Spleen (tissue), 11 donors: ENCODE results near the gene PTPRN2. TPM values are rescaled to one million over a fixed set of nuclear protein-coding genes. Genes with fewer than 3 reads are reported as not detected.

ENCODE experiments used
- DNase-seq: peaks from one replicate; pipeline ENCODE4 v3.0.0-alpha.2; 2020
- H3K27ac ChIP-seq, 8 donors: fragments of 200-600 bp; sonication (generic) in 7 of 8; 1 replicate in 4 of 8; 2 replicates in 4 of 8; pipeline versions ENCODE4 v1.5.0 to v1.8.0; 2016 to 2021; ENCODE audit warnings: inconsistent platforms in 4 of 8, mild to moderate bottlenecking in 4 of 8, moderate library complexity in 1 of 8
- H3K27me3 ChIP-seq, 7 donors: fragments of 200-600 bp; sonication (generic) in 6 of 7; replicated peaks in 1 of 7; 1 replicate in 4 of 7; 2 replicates in 3 of 7; pipeline versions ENCODE4 v1.5.0 to v1.8.0; 2016 to 2021; ENCODE audit warnings: inconsistent platforms in 3 of 7, mild to moderate bottlenecking in 1 of 7
- H3K36me3 ChIP-seq, 6 donors: fragments of 200-600 bp; sonication (generic) in 5 of 6; 1 replicate in 4 of 6; 2 replicates in 2 of 6; pipeline versions ENCODE4 v1.5.0 to v1.8.0; 2016 to 2021; ENCODE audit warnings: inconsistent platforms in 2 of 6
- H3K4me1 ChIP-seq, 6 donors: fragments of 200-600 bp; sonication (generic) in 5 of 6; 1 replicate in 3 of 6; 2 replicates in 3 of 6; pipeline versions ENCODE4 v1.5.0 to v1.8.0; 2016 to 2021; ENCODE audit warnings: inconsistent platforms in 3 of 6
- H3K4me3 ChIP-seq, 8 donors: fragments of 200-600 bp; sonication (generic) in 7 of 8; 1 replicate in 4 of 8; 2 replicates in 4 of 8; pipeline versions ENCODE4 v1.5.0 to v1.8.0; 2016 to 2021; ENCODE audit warnings: inconsistent platforms in 4 of 8, mild to moderate bottlenecking in 4 of 8, moderate library complexity in 2 of 8
- H3K9me3 ChIP-seq, 8 donors: fragments of 200-600 bp; sonication (generic) in 7 of 8; 1 replicate in 4 of 8; 2 replicates in 4 of 8; pipeline versions ENCODE4 v1.5.0 to v1.8.0; 2016 to 2021; ENCODE audit warnings: inconsistent platforms in 4 of 8
- CTCF ChIP-seq, 11 experiments: fragments of 200-600 bp in 7 of 11; fragments of 450-650 bp in 4 of 11; sonication (generic) in 4 of 11; IDR thresholded peaks in 8 of 11; conservative IDR thresholded peaks in 3 of 11; 1 replicate in 7 of 11; 2 replicates in 4 of 11; pipeline versions ENCODE4 v1.4.0 to v1.8.0; 2016 to 2021; ENCODE audit warnings: antibody characterized with exemption in 11 of 11, inconsistent platforms in 4 of 11, mild to moderate bottlenecking in 1 of 11
- POLR2A ChIP-seq, 3 donors: fragments of 450-650 bp; IDR thresholded peaks; one replicate each; pipeline ENCODE4 v1.5.1; 2017; ENCODE audit warnings: antibody characterized with exemption in 3 of 3, mild to moderate bottlenecking in 1 of 3
- POLR2AphosphoS5 ChIP-seq, 3 donors: sonication (generic); formaldehyde crosslinking; IDR thresholded peaks; one replicate each; pipeline ENCODE4 v1.5.1; 2017; ENCODE audit warnings: antibody characterized with exemption in 3 of 3
- WGBS, 5 donors: extraction: QIAGEN DNeasy Blood & Tissue Kit in 3 of 5; methylation state at CpG; one replicate each; pipeline versions ENCODE4 v1.1.5 to v1.1.7; 2013 to 2018; 5-methylcytosine and 5-hydroxymethylcytosine counted together
- intact Hi-C: fragments of 100-400 bp; cut with DNase I; formaldehyde crosslinking; loops from one replicate; pipeline ENCODE4 v1.15.0; 2023; ENCODE audit warnings: low total_unique reads
- polyA plus RNA-seq, 3 donors: library from polyadenylated mRNA; stranded (reverse); fragments of 200-250 nt; gene quantifications; one replicate each; pipeline ENCODE4 v1.2.1, GENCODE V29; 2013
- total RNA-seq, 7 donors: library from RNA; depleted of rRNA in 3 of 7; stranded (reverse); fragments of >200 nt in 3 of 7; fragmentation: NEBNext Ultra II Directional in 4 of 7; extraction: Animal tissue kit (Norgen Biotek cat#: 25700) in 4 of 7; gene quantifications; one replicate each; pipeline versions ENCODE4 v1.1.0 to v1.2.1, GENCODE V29; 2016 to 2021
- donor health status: healthy with polysubstance abuse.
- donor health status: DM: no; HTN: no; CAD: no; lungs with moderate emphysema.
- donor health status: DM: no; HTN: no; CAD: no.
- donor health status: Bipolar disorder and iron deficiency.
- donor health status: healthy.
- donor health status: DM: no; HTN: no; CAD: no.
- donor health status: DM: yes; HTN: yes; CAD: no.

The PTPRN2 gene
- total and polyA plus RNA-seq, 10 donors = 7.0 to 22.8 (median 16.8) TPM

GRCh38 chr7:158241919-158242318 is 345.7 kb downstream of the PTPRN2 start:
- Histone ChIP-seq H3K4me1 (no peaks in the 10 kb centered on the region), H3K4me3 (no peak overlapping the region), H3K36me3 (no peaks in the 10 kb centered on the region), H3K27me3 (peaks cover 0 to 6% (median 0%) of the 10 kb centered on the region in 7 donors), H3K27ac (no peak overlapping the region), H3K9me3 (peaks cover 0 to 20% (median 0%) of the 10 kb centered on the region in 8 donors)
- intact Hi-C loops = no loop called here
- DNase-seq = no peak
- WGBS, 5 donors = 81 to 94% (median 89%) methylated on average over 7 of the region's 7 CpGs
- TF ChIP-seq POLR2AphosphoS5 (IDR thresholded peaks at IDR 0.05) (no peak), CTCF (IDR thresholded peaks at IDR 0.05 in 8 of 11, conservative IDR thresholded peaks at IDR 0.05 in 3 of 11) (no peak), POLR2A (IDR thresholded peaks at IDR 0.05) (no peak)

- Histone ChIP-seq H3K4me3 (no peak overlapping the region), H3K27ac (no peak overlapping the region), H3K9me3 (peaks cover 0 to 18% (median 3%) of the 10 kb centered on the region in 8 donors), H3K36me3 (no peaks in the 10 kb centered on the region), H3K27me3 (peaks cover 0 to 6% (median 0%) of the 10 kb centered on the region in 7 donors), H3K4me1 (no peaks in the 10 kb centered on the region)
- intact Hi-C loops = no loop called here
- no peak for TF ChIP-seq CTCF (IDR thresholded peaks at IDR 0.05 in 8 of 11, conservative IDR thresholded peaks at IDR 0.05 in 3 of 11)
- no peak for TF ChIP-seq POLR2AphosphoS5 (IDR thresholded peaks at IDR 0.05)
- TF ChIP-seq POLR2A (IDR thresholded peaks at IDR 0.05) = no peak
- no peak for DNase-seq
- 67 to 81% (median 79%) methylated on average over 3 of the region's 3 CpGs for WGBS, 5 donors
These were observed 346.8 kb downstream of the PTPRN2 start for GRCh38 chr7:158240801-158241200.

- TF ChIP-seq CTCF (IDR thresholded peaks at IDR 0.05 in 8 of 11, conservative IDR thresholded peaks at IDR 0.05 in 3 of 11) (no peak), POLR2AphosphoS5 (IDR thresholded peaks at IDR 0.05) (no peak), POLR2A (IDR thresholded peaks at IDR 0.05) (no peak)
- 44 to 68% (median 53%) methylated on average over 21 to 30 of the region's 30 CpGs for WGBS, 5 donors
These were observed 348.2 kb downstream of the PTPRN2 start for GRCh38 chr7:158239290-158239981.

GRCh38 chr7:158238616-158239289 is 348.9 kb downstream of the PTPRN2 start:
- TF ChIP-seq POLR2A (IDR thresholded peaks at IDR 0.05) (no peak), CTCF (IDR thresholded peaks at IDR 0.05 in 8 of 11, conservative IDR thresholded peaks at IDR 0.05 in 3 of 11) (no peak), POLR2AphosphoS5 (IDR thresholded peaks at IDR 0.05) (no peak)
- no peak overlapping the region for H3K4me3 ChIP-seq
- peaks cover 0 to 27% (median 19%) of the 10 kb centered on the region in 8 donors for H3K9me3 ChIP-seq
- no peaks in the 10 kb centered on the region for H3K4me1 ChIP-seq
- WGBS, 5 donors = 77 to 84% (median 81%) methylated on average over 15 to 21 of the region's 21 CpGs
- H3K27me3 ChIP-seq = peaks cover 0 to 6% (median 0%) of the 10 kb centered on the region in 7 donors
- H3K36me3 ChIP-seq = no peaks in the 10 kb centered on the region
- intact Hi-C loops = no loop called here
- H3K27ac ChIP-seq = peak overlapping the region in 1 of 8 donors; percentile 7
- DNase-seq = peak; percentile 69

More at GRCh38 chr7:158239290-158239981, 348.2 kb downstream of the PTPRN2 start:
- H3K4me1 ChIP-seq = no peaks in the 10 kb centered on the region
- peak overlapping the region in 1 of 8 donors; percentile 7 for H3K27ac ChIP-seq
- no peaks in the 10 kb centered on the region for H3K36me3 ChIP-seq
- H3K9me3 ChIP-seq = peaks cover 0 to 21% (median 16%) of the 10 kb centered on the region in 8 donors
- peak; percentile 49 for DNase-seq
- peaks cover 0 to 6% (median 0%) of the 10 kb centered on the region in 7 donors for H3K27me3 ChIP-seq
- intact Hi-C loops = no loop called here
- no peak overlapping the region for H3K4me3 ChIP-seq
